ENCODE results near the gene CACNG5.

CACNG5 gene

GRCh38 chr17:66834919-66835454 is at the start of gene CACNG5:
CACNG5 (plus strand) TSS chr17:66835117; CDS start chr17:66877333, 42,216 bp downstream.
- no peak for DNase-seq (ENCODE audit: low read depth)

- no peak for DNase-seq (ENCODE audit: low read depth)
Observed at GRCh38 chr17:66786107-66786506, 48.8 kb upstream of the CACNG5 start.

GRCh38 chr17:66787914-66788313 is 47.0 kb upstream of the CACNG5 start:
- DNase-seq (ENCODE audit: low read depth): no peak

GRCh38 chr17:66789093-66789492 is 45.8 kb upstream of the CACNG5 start:
- DNase-seq (ENCODE audit: low read depth): no peak

- no peak for DNase-seq (ENCODE audit: low read depth)
Observed at GRCh38 chr17:66789961-66790437, 44.9 kb upstream of the CACNG5 start.

GRCh38 chr17:66790501-66791061 is 44.3 kb upstream of the CACNG5 start:
- DNase-seq (ENCODE audit: low read depth): no peak

- no peak for DNase-seq (ENCODE audit: low read depth)
Observed at GRCh38 chr17:66791347-66791746, 43.6 kb upstream of the CACNG5 start.

- no peak for DNase-seq (ENCODE audit: low read depth)
Observed at GRCh38 chr17:66793814-66794213, 41.1 kb upstream of the CACNG5 start.

- no peak for DNase-seq (ENCODE audit: low read depth)
Observed at GRCh38 chr17:66795486-66795885, 39.4 kb upstream of the CACNG5 start.

GRCh38 chr17:66799849-66800537 is 34.9 kb upstream of the CACNG5 start:
- DNase-seq (ENCODE audit: low read depth): no peak

- no peak for DNase-seq (ENCODE audit: low read depth)
Observed at GRCh38 chr17:66803474-66803951, 31.4 kb upstream of the CACNG5 start.

- DNase-seq (ENCODE audit: low read depth): no peak
Observed at GRCh38 chr17:66805567-66805966, 29.4 kb upstream of the CACNG5 start.

GRCh38 chr17:66807182-66807581 is 27.7 kb upstream of the CACNG5 start:
- no peak for DNase-seq (ENCODE audit: low read depth)

- no peak for DNase-seq (ENCODE audit: low read depth)
Observed at GRCh38 chr17:66809408-66809807, 25.5 kb upstream of the CACNG5 start.

- no peak for DNase-seq (ENCODE audit: low read depth)
Observed at GRCh38 chr17:66810951-66811682, 23.8 kb upstream of the CACNG5 start.

GRCh38 chr17:66811683-66812054 is 23.2 kb upstream of the CACNG5 start:
- no peak for DNase-seq (ENCODE audit: low read depth)

GRCh38 chr17:66812571-66812970 is 22.3 kb upstream of the CACNG5 start:
- no peak for DNase-seq (ENCODE audit: low read depth)

- DNase-seq (ENCODE audit: low read depth): no peak
Observed at GRCh38 chr17:66813296-66813695, 21.6 kb upstream of the CACNG5 start.

GRCh38 chr17:66814026-66814425 is 20.9 kb upstream of the CACNG5 start:
- DNase-seq (ENCODE audit: low read depth): no peak

GRCh38 chr17:66814570-66814969 is 20.3 kb upstream of the CACNG5 start:
- no peak for DNase-seq (ENCODE audit: low read depth)

- no peak for DNase-seq (ENCODE audit: low read depth)
Observed at GRCh38 chr17:66817750-66818149, 17.2 kb upstream of the CACNG5 start.

GRCh38 chr17:66819466-66819865 is 15.5 kb upstream of the CACNG5 start:
- DNase-seq (ENCODE audit: low read depth): no peak

- no peak for DNase-seq (ENCODE audit: low read depth)
Observed at GRCh38 chr17:66822009-66822408, 12.9 kb upstream of the CACNG5 start.

Measured in HS-5 (cell line).